Measurements from ENCODE around the gene MAP1B.

DNA sequence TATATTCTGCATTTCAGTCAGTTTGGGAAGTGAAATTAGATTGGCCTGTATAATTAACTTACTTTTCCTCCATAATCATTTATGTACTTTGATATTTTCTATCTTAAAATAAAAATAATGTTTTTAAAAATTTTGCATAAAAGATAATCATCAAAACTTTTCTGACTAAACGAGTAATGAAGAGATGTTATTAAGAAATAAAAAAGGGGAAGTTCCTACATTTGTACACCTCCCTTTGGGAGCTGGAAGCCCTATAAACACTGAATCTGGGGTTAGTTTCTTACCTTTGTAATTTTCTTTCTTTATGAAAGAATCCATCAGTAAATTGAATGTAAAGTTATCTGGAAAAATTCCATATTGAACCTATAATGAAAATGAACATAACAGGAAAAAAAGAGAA, 126.6 kb downstream of the MAP1B start:
- TF ChIP-seq TAF1 (IDR thresholded peaks at IDR 0.05; ENCODE audit: borderline replicate concordance, low read depth, low read length) (no peak), RFX5 (IDR thresholded peaks at IDR 0.05; ENCODE audit: low read depth, low read length) (no peak), EP300 (IDR thresholded peaks at IDR 0.05; ENCODE audit: borderline replicate concordance in 1 of 2, control insufficient read depth in 1 of 2, low read depth in 2 of 2, low read length in 2 of 2) (no peak)

Data from GM12878 (cell line).